GM23248 (cell line): Measurements from ENCODE around the gene CDK4.

ENCODE experiments used
- EZH2 ChIP-seq: fragments of 200-600 bp; sonication (generic); IDR thresholded peaks from 2 replicates; pipeline ENCODE4 v1.6.1; 2018; ENCODE audit warnings: antibody characterized with exemption, mild to moderate bottlenecking; ENCODE audit not compliant: insufficient read depth, poor library complexity, severe bottlenecking
- EZH2phosphoT487 ChIP-seq: fragments of 200-600 bp; sonication (generic); IDR thresholded peaks from 2 replicates; pipeline ENCODE4 v1.6.1; 2018; ENCODE audit warnings: antibody characterized with exemption, moderate library complexity, mild to moderate bottlenecking, low read depth; ENCODE audit not compliant: insufficient read depth

DNA sequence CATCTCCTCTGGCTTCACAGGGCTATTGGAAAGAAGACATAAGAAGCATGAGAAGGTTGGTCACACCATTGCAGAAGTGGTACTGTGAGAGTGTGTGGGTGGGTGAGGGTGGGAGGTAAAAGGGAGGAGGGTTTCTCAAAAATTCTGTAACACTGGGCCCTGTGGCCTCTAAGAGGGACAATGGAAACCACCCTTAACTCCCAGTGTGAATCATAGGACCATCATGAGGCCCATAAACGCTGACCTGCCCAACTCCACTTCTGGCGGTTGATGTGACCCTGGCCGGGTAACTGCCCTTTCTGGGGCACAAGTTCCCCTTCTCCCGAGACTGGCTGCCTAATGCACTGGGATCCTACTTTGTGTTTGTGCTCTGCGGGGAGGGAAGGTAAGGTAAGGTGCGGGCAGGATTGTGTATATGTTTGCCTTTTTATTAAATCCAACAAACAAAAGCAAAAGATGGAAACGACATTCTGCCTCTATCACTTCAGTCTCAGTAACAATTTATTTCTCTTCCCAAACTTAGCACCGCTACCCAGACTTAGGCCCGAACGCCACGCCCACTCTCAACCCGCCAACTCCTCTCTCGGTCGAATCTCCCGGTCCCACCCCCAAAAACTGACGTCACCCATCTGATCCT lies 19.2 kb upstream of the CDK4 start:
- no peak for TF ChIP-seq EZH2
- TF ChIP-seq EZH2phosphoT487 = no peak
